IPS DF 4.7 (cell line): ENCODE data around the gene SNPH.

ENCODE experiments used
- DNase-seq: peaks from one replicate; pipeline ENCODE4 v3.0.0-alpha.2; 2013; ENCODE audit warnings: low spot score; ENCODE audit errors: extremely low read depth

Gene SNPH

GRCh38 chr20:1307171-1307570, 41.1 kb downstream of the SNPH start:
- no peak for DNase-seq

- DNase-seq = no peak
These were observed 41.5 kb downstream of the SNPH start for GRCh38 chr20:1307571-1307971.

GRCh38 chr20:1308067-1308701, 42.1 kb downstream of the SNPH start:
- DNase-seq = no peak

GRCh38 chr20:1308702-1309095, 42.6 kb downstream of the SNPH start:
- no peak for DNase-seq

- no peak for DNase-seq
These were observed 43.3 kb downstream of the SNPH start for GRCh38 chr20:1309439-1309847.

- no peak for DNase-seq
These were observed 44.0 kb downstream of the SNPH start for GRCh38 chr20:1310071-1310470.

- DNase-seq = no peak
These were observed 44.6 kb downstream of the SNPH start for GRCh38 chr20:1310506-1311190.

GRCh38 chr20:1312308-1312707, 46.2 kb downstream of the SNPH start:
- DNase-seq = no peak

GRCh38 chr20:1312904-1313235, 46.8 kb downstream of the SNPH start:
- DNase-seq = no peak

GRCh38 chr20:1313236-1313964, 47.3 kb downstream of the SNPH start:
- DNase-seq = no peak

- no peak for DNase-seq
These were observed 49.7 kb downstream of the SNPH start for GRCh38 chr20:1315804-1316203.

GRCh38 chr20:1317545-1318255, 51.6 kb downstream of the SNPH start:
- DNase-seq = no peak

- no peak for DNase-seq
These were observed 53.0 kb downstream of the SNPH start for GRCh38 chr20:1319051-1319450.

- no peak for DNase-seq
These were observed 53.4 kb downstream of the SNPH start for GRCh38 chr20:1319462-1319861.

GRCh38 chr20:1320016-1320415, 53.9 kb downstream of the SNPH start:
- no peak for DNase-seq

- DNase-seq = no peak
These were observed 55.0 kb downstream of the SNPH start for GRCh38 chr20:1320902-1321653.

GRCh38 chr20:1321654-1321939, 55.5 kb downstream of the SNPH start:
- no peak for DNase-seq

- DNase-seq = no peak
These were observed 56.6 kb downstream of the SNPH start for GRCh38 chr20:1322511-1323245.

GRCh38 chr20:1323256-1323655, 57.2 kb downstream of the SNPH start:
- DNase-seq = no peak

GRCh38 chr20:1323830-1324597, 57.9 kb downstream of the SNPH start:
- no peak for DNase-seq
